H1 (cell line): ENCODE results near the gene DGKD. TPM values are rescaled to one million over a fixed set of nuclear protein-coding genes. Genes with fewer than 3 reads are reported as not detected.

ENCODE experiments used
- CTCF ChIA-PET: fragments of 300-600 bp; sonication (Branson Sonifier 250); formaldehyde crosslinking; loops from one replicate; lab custom pipeline; 2021; ENCODE audit not compliant: partially characterized antibody; lab: Charles Lee
- POLR2A ChIA-PET: fragments of 300-600 bp; sonication (Branson Sonifier 250); formaldehyde crosslinking; loops from one replicate; lab custom pipeline; 2021; ENCODE audit warnings: inconsistent platforms; ENCODE audit not compliant: partially characterized antibody; lab: Charles Lee
- DNase-seq, 2 experiments: peaks; one replicate each; pipeline versions ENCODE4 v3.0.0 to v3.0.0-alpha.2; 2010 to 2022; ENCODE audit warnings: low spot score in 2 of 2, low read depth in 1 of 2, mixed read lengths in 1 of 2
- FAIRE-seq: peaks from 2 replicates; lab custom pipeline; 2011; peaks lifted over from hg19 to GRCh38; lab: Jason Lieb, UNC
- H2AFZ ChIP-seq: 2 replicates; pipeline ENCODE4 v1.8.1; 2012; ENCODE audit warnings: low read length, inconsistent platforms
- H2AK5ac ChIP-seq: 2 replicates; pipeline ENCODE4 v1.6.1; 2013; ENCODE audit warnings: low read depth, low read length
- H2BK120ac ChIP-seq: replicated peaks from 2 replicates; pipeline ENCODE3; 2013; ENCODE audit warnings: low read depth, low read length, inconsistent platforms
- H2BK12ac ChIP-seq: 2 replicates; pipeline ENCODE4 v1.6.1; 2013; ENCODE audit warnings: low read depth, low read length
- H2BK15ac ChIP-seq: 2 replicates; pipeline ENCODE4 v1.6.1; 2013; ENCODE audit warnings: low read length
- H2BK20ac ChIP-seq: 2 replicates; pipeline ENCODE4 v1.6.1; 2013; ENCODE audit warnings: low read length
- H2BK5ac ChIP-seq: 2 replicates; pipeline ENCODE4 v1.6.1; 2013; ENCODE audit warnings: low read depth, low read length
- H3K14ac ChIP-seq: 2 replicates; pipeline ENCODE4 v1.6.1; 2013; ENCODE audit warnings: inconsistent platforms; ENCODE audit not compliant: insufficient read length
- H3K18ac ChIP-seq: 2 replicates; pipeline ENCODE4 v1.6.1; 2013; ENCODE audit warnings: low read length; ENCODE audit errors: extremely low read depth
- H3K23ac ChIP-seq: 2 replicates; pipeline ENCODE4 v1.6.1; 2013; ENCODE audit warnings: inconsistent platforms; ENCODE audit not compliant: insufficient read length
- H3K23me2 ChIP-seq: 2 replicates; pipeline ENCODE4 v1.6.1; 2013; ENCODE audit warnings: low read depth, low read length
- H3K27ac ChIP-seq: 2 replicates; pipeline ENCODE4 v1.6.1; 2011; ENCODE audit warnings: low read depth, low read length, inconsistent platforms
- H3K27me3 ChIP-seq, 4 experiments: replicated peaks in 1 of 4; 1 replicate in 1 of 4; 2 replicates in 3 of 4; pipeline versions ENCODE4 v1.6.1 to v1.8.1; 2011 to 2013; ENCODE audit warnings: low read length in 3 of 4, mild to moderate bottlenecking in 3 of 4, inconsistent platforms in 2 of 4, mixed read lengths in 2 of 4, moderate library complexity in 1 of 4; ENCODE audit not compliant: control insufficient read depth in 3 of 4, insufficient read depth in 3 of 4; ENCODE audit errors: extremely low read depth in 1 of 4
- H3K36me3 ChIP-seq, 4 experiments: 2 replicates each; pipeline versions ENCODE4 v1.6.1 to v1.8.1; 2011 to 2013; ENCODE audit warnings: mild to moderate bottlenecking in 4 of 4, low read length in 3 of 4, moderate library complexity in 2 of 4, control low read depth in 1 of 4, inconsistent platforms in 1 of 4; ENCODE audit not compliant: insufficient read depth in 4 of 4, control insufficient read depth in 2 of 4
- H3K4ac ChIP-seq: replicated peaks from 2 replicates; pipeline ENCODE3; 2013; ENCODE audit warnings: low read length, low read depth, mixed read lengths, inconsistent platforms; ENCODE audit not compliant: insufficient read length
- H3K4me1 ChIP-seq, 4 experiments: replicated peaks in 1 of 4; 1 replicate in 1 of 4; 2 replicates in 3 of 4; pipeline versions ENCODE4 v1.6.1 to v1.8.1; 2011 to 2013; ENCODE audit warnings: low read length in 3 of 4, inconsistent platforms in 2 of 4, mixed read lengths in 1 of 4; ENCODE audit not compliant: insufficient read depth in 4 of 4, control insufficient read depth in 3 of 4
- H3K4me2 ChIP-seq, 2 experiments: 2 replicates each; pipeline versions ENCODE4 v1.6.1 to v1.8.1; 2011 to 2013; ENCODE audit warnings: low read depth in 2 of 2, low read length in 2 of 2, control low read depth in 1 of 2, inconsistent platforms in 1 of 2, mild to moderate bottlenecking in 1 of 2; ENCODE audit not compliant: insufficient read depth in 1 of 2
- H3K4me3 ChIP-seq, 4 experiments: fragments of 200-600, 300-600 bp in 1 of 4; sonication (generic), shearing (Covaris generic), sonication (Bioruptor Twin) in 1 of 4; 2 replicates each; pipeline versions ENCODE4 v1.5.1 to v1.8.1; 2011 to 2016; ENCODE audit warnings: low read length in 4 of 4, low read depth in 3 of 4, control low read depth in 2 of 4, inconsistent platforms in 2 of 4, mild to moderate bottlenecking in 2 of 4, mixed read lengths in 1 of 4, moderate library complexity in 1 of 4; ENCODE audit not compliant: insufficient read depth in 2 of 4; ENCODE audit errors: extremely low read depth in 1 of 4
- H3K56ac ChIP-seq: replicated peaks from 2 replicates; pipeline ENCODE3; 2013; ENCODE audit warnings: low read depth, mild to moderate bottlenecking, mixed read lengths, low read length, inconsistent platforms; ENCODE audit not compliant: insufficient read length
- H3K79me1 ChIP-seq: 2 replicates; pipeline ENCODE4 v1.6.1; 2013; ENCODE audit warnings: low read depth, low read length, control low read depth
- H3K79me2 ChIP-seq, 2 experiments: 2 replicates each; pipeline versions ENCODE4 v1.6.1 to v1.8.1; 2012 to 2013; ENCODE audit warnings: low read length in 2 of 2, mild to moderate bottlenecking in 2 of 2, inconsistent platforms in 1 of 2; ENCODE audit not compliant: insufficient read depth in 2 of 2, control insufficient read depth in 1 of 2
- H3K9ac ChIP-seq, 4 experiments: replicated peaks in 1 of 4; 1 replicate in 1 of 4; 2 replicates in 3 of 4; pipeline versions ENCODE4 v1.6.1 to v1.8.1; 2011 to 2013; ENCODE audit warnings: low read depth in 3 of 4, low read length in 3 of 4, control low read depth in 2 of 4, mild to moderate bottlenecking in 2 of 4, moderate library complexity in 2 of 4, inconsistent platforms in 1 of 4; ENCODE audit errors: extremely low read depth in 1 of 4
- H3K9me3 ChIP-seq, 2 experiments: 2 replicates each; pipeline versions ENCODE4 v1.6.1 to v1.8.1; 2012 to 2013; ENCODE audit warnings: mild to moderate bottlenecking in 2 of 2, moderate library complexity in 2 of 2, control low read depth in 1 of 2, inconsistent platforms in 1 of 2, low read depth in 1 of 2, low read length in 1 of 2, mixed read lengths in 1 of 2; ENCODE audit not compliant: insufficient read depth in 2 of 2
- H4K20me1 ChIP-seq, 2 experiments: replicated peaks in 1 of 2; 2 replicates each; pipeline versions ENCODE3 to v1.8.1; 2011 to 2013; ENCODE audit warnings: inconsistent platforms in 2 of 2, low read length in 2 of 2, mild to moderate bottlenecking in 1 of 2; ENCODE audit not compliant: insufficient read depth in 2 of 2, control insufficient read depth in 1 of 2
- H4K5ac ChIP-seq: 2 replicates; pipeline ENCODE4 v1.6.1; 2013; ENCODE audit warnings: low read length, low read depth, mixed read lengths, inconsistent platforms; ENCODE audit not compliant: insufficient read length
- H4K8ac ChIP-seq: 2 replicates; pipeline ENCODE4 v1.8.0; 2013; ENCODE audit warnings: mild to moderate bottlenecking, moderate library complexity, low read length, inconsistent platforms; ENCODE audit not compliant: insufficient read depth; ENCODE audit errors: extremely low read depth
- H4K91ac ChIP-seq: replicated peaks from 2 replicates; pipeline ENCODE3; 2013; ENCODE audit warnings: low read length, mixed read lengths, inconsistent platforms; ENCODE audit not compliant: insufficient read length
- CREB1 ChIP-seq: IDR thresholded peaks from 2 replicates; pipeline ENCODE4 v1.6.1; 2012; ENCODE audit warnings: inconsistent platforms
- EP300 ChIP-seq, 2 experiments: IDR thresholded peaks; 1 replicate in 1 of 2; 2 replicates in 1 of 2; pipeline ENCODE4 v1.6.1; 2011 to 2012; ENCODE audit warnings: low read depth in 2 of 2, low read length in 2 of 2, mild to moderate bottlenecking in 2 of 2, borderline replicate concordance in 1 of 2, inconsistent platforms in 1 of 2, moderate library complexity in 1 of 2
- NANOG ChIP-seq: IDR thresholded peaks from 2 replicates; pipeline ENCODE4 v1.6.1; 2011; ENCODE audit warnings: low read length, low read depth, mild to moderate bottlenecking, inconsistent platforms; ENCODE audit not compliant: insufficient read depth, poor library complexity, severe bottlenecking
- PHF8 ChIP-seq: fragments of 200-600 bp; sonication (generic); conservative IDR thresholded peaks from 2 replicates; pipeline ENCODE4 v1.7.1; 2012; ENCODE audit warnings: low read depth, mild to moderate bottlenecking, inconsistent platforms, low read length, moderate library complexity
- SIX5 ChIP-seq: IDR thresholded peaks from 2 replicates; pipeline ENCODE4 v1.6.1; 2011; ENCODE audit warnings: mild to moderate bottlenecking, low read depth, low read length
- WGBS, 2 experiments: shearing (Covaris generic) in 1 of 2; methylation state at CpG; one replicate each; pipeline versions ENCODE4 v1.1.6 to v1.1.7; 2013 to 2015; ENCODE audit warnings: low lambda C conversion rate in 2 of 2, mixed read lengths in 2 of 2, inconsistent platforms in 1 of 2, low coverage in 1 of 2, missing lambda C conversion rate in 1 of 2; ENCODE audit not compliant: insufficient replicate concordance in 2 of 2, insufficient coverage in 1 of 2, insufficient read length in 1 of 2; ENCODE audit errors: extremely low coverage in 1 of 2, missing lambda C conversion rate in 1 of 2; 5-methylcytosine and 5-hydroxymethylcytosine counted together
- polyA plus RNA-seq, 7 experiments: library from polyadenylated mRNA; depleted of rRNA in 3 of 7; stranded (reverse) in 5 of 7; unstranded in 2 of 7; fragments of >200 nt in 5 of 7; fragments of 200-250 nt in 2 of 7; gene quantifications; 1 replicate in 5 of 7; 2 replicates in 1 of 7; 4 replicates in 1 of 7; pipeline versions ENCODE4 v1.2.1 to v1.2.3, GENCODE V29; 2011 to 2013; ENCODE audit warnings: missing spikeins in 2 of 7, mixed read lengths in 2 of 7
- total RNA-seq: library from RNA; stranded (reverse); fragmentation: NEBNext Ultra II Directional; extraction: Animal tissue kit (Norgen Biotek cat#: 25700); gene quantifications from 2 replicates; pipeline ENCODE4 v1.2.1, GENCODE V29; 2021

The DGKD gene
- total and polyA plus RNA-seq, 2 of the 8 experiments (the other 6 are each of a cell fraction or from before 2014, with no cell fraction given): 7.7 to 30.9 TPM

GRCh38 chr2:233386382-233387041, 32.2 kb downstream of the DGKD start:
- Histone ChIP-seq H3K9me3 (no peaks in the 10 kb centered on the region), H3K9ac (no peak overlapping the region), H3K23ac (no peak overlapping the region), H2BK12ac (no peak overlapping the region), H3K14ac (no peak overlapping the region), H2BK15ac (peak overlapping the region; percentile 16; the same call in 1 of the 2 replicates), H2AFZ (no peak overlapping the region), H4K20me1 (peaks cover 3 to 6% of the 10 kb centered on the region in 2 experiments), H2BK20ac (no peak overlapping the region), H3K4me2 (no peak overlapping the region), H3K4ac (no peak overlapping the region), H3K4me3 (no peak overlapping the region), H3K23me2 (0 out of 2 replicates have a peak, but pooled peaks cover 3% of the 10 kb centered on the region), H3K79me1 (peaks cover 14% of the 10 kb centered on the region), H4K8ac (peak overlapping the region; percentile 77), H3K18ac (no peak overlapping the region), H3K36me3 (no peaks in the 10 kb centered on the region), H4K5ac (no peak overlapping the region), H3K27me3 (no peaks in the 10 kb centered on the region), H2BK5ac (no peak overlapping the region), H4K91ac (no peak overlapping the region), H2AK5ac (no peak overlapping the region), H3K79me2 (peaks cover 0 to 9% of the 10 kb centered on the region in 2 experiments; a peak in 2 of 4 replicates), H3K56ac (no peak overlapping the region), H3K4me1 (peaks cover 0 to 12% (median 5%) of the 10 kb centered on the region in 4 experiments; a peak in 4 of 7 replicates), H3K27ac (no peak overlapping the region), H2BK120ac (no peak overlapping the region)
- POLR2A ChIA-PET: no interaction called here
- CTCF ChIA-PET: interaction anchor here (1.3 kb wide), 1 partner anchor 11 kb away, joined by 5 read pairs; no protein-coding TSS in a partner anchor
- DNase-seq (no peak), FAIRE-seq (no peak)
- 92% methylated on average over 13 of the region's 13 CpGs; no CpG with 5 or more reads in 1 of the 2 experiments for WGBS, 2 experiments
- TF ChIP-seq PHF8 (no peak), CREB1 (no peak), NANOG (no peak), SIX5 (no peak), EP300 (IDR thresholded peaks at IDR 0.05; ENCODE audit: borderline replicate concordance in 1 of 2, low read depth in 2 of 2, low read length in 2 of 2) (no peak)
